Measurements from ENCODE around the gene ATP2B2.

Gene ATP2B2

DNA sequence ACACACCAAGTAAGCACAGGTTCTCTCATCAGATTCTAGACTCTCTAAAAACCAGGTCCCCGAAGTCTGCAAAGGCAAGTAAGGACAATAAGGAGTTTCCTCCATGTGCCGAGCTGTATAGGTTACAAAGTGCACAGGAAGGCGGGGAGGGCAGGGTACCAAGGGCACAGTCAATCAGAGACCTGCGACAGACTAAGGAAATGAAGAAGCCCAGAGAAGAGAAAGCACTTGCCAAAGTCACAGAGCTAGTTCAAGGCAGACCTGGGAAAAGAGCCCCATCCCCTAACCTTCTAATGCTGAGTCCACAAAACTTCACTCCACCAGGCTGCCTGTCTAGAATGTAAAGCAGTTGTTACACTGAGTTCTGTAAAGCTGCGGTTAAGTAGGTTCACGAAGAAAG lies 186.1 kb downstream of the ATP2B2 start:
- Histone ChIP-seq H2AFZ (ENCODE audit: low read length) (no peak overlapping the region), H3K4me1 (ENCODE audit: insufficient read depth, low read length, poor library complexity, severe bottlenecking) (peaks cover 8% of the 10 kb centered on the region), H3K9ac (ENCODE audit: low read depth, low read length, poor library complexity, severe bottlenecking) (peak overlapping the region; percentile 99)

DNA sequence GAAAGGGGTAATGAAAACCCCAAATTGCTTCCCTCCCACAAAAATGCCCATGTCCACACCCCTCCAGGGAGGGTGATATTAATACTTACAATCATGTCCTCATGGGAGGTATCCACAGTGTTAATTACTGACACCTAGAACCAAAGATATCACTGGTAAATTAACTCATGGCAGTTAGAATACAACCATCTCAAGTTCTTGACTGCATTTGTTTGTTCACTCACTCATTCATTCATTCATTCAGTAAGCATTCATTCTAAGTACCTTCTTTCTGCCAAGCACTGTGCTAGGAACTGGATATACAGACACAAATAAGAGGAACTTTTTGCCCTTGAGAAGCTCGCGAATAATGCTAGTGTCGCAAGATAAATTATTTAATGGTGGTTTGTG lies 187.4 kb downstream of the ATP2B2 start:
- no peak overlapping the region for H3K4me3 ChIP-seq (ENCODE audit: low read length, poor library complexity, severe bottlenecking)
- H3K36me3 ChIP-seq (ENCODE audit: insufficient read depth, low read length): peaks cover 41% of the 10 kb centered on the region; the same call in 1 of the 2 replicates
- no peaks in the 10 kb centered on the region for H3K9me2 ChIP-seq (replicated peaks; ENCODE audit: low read depth, low read length)
- peaks cover 19% of the 10 kb centered on the region for H4K20me1 ChIP-seq (ENCODE audit: insufficient read depth, low read length, poor library complexity, severe bottlenecking)
- H3F3A ChIP-seq (ENCODE audit: low read depth): no peaks in the 10 kb centered on the region
- H3K79me2 ChIP-seq (ENCODE audit: insufficient read depth, low read length): peaks cover 35% of the 10 kb centered on the region
- peaks cover 8% of the 10 kb centered on the region for H3K4me1 ChIP-seq (ENCODE audit: insufficient read depth, low read length, poor library complexity, severe bottlenecking)
- H3K4me2 ChIP-seq (ENCODE audit: low read depth, low read length, poor library complexity, severe bottlenecking): peak overlapping the region; percentile 90
- no peak overlapping the region for H2AFZ ChIP-seq (ENCODE audit: low read length)
- no peak overlapping the region for H3K9ac ChIP-seq (ENCODE audit: low read depth, low read length, poor library complexity, severe bottlenecking)
- TF ChIP-seq EZH2phosphoT487 (IDR thresholded peaks at IDR 0.05; ENCODE audit: borderline replicate concordance): no peak
- TF ChIP-seq CTCF (conservative IDR thresholded peaks at IDR 0.05; ENCODE audit: low read length): no peak
- H3K9me3 ChIP-seq (ENCODE audit: insufficient read depth, low read depth, low read length): no peaks in the 10 kb centered on the region
- no peaks in the 10 kb centered on the region for H3K27me3 ChIP-seq (ENCODE audit: insufficient read depth, low read length, poor library complexity, severe bottlenecking)

More for the DNA sequence above, 186.1 kb downstream of the ATP2B2 start:
- Histone ChIP-seq H3K9me3 (ENCODE audit: insufficient read depth, low read depth, low read length) (no peaks in the 10 kb centered on the region), H3K36me3 (ENCODE audit: insufficient read depth, low read length) (peaks cover 31% of the 10 kb centered on the region; the same call in 1 of the 2 replicates), H3K79me2 (ENCODE audit: insufficient read depth, low read length) (peaks cover 35% of the 10 kb centered on the region), H3K4me2 (ENCODE audit: low read depth, low read length, poor library complexity, severe bottlenecking) (peak overlapping the region; percentile 90), H3F3A (ENCODE audit: low read depth) (no peaks in the 10 kb centered on the region), H3K4me3 (ENCODE audit: low read length, poor library complexity, severe bottlenecking) (peak overlapping the region; percentile 97), H3K27me3 (ENCODE audit: insufficient read depth, low read length, poor library complexity, severe bottlenecking) (no peaks in the 10 kb centered on the region), H4K20me1 (ENCODE audit: insufficient read depth, low read length, poor library complexity, severe bottlenecking) (peaks cover 19% of the 10 kb centered on the region), H3K9me2 (replicated peaks; ENCODE audit: low read depth, low read length) (no peaks in the 10 kb centered on the region)
- TF ChIP-seq CTCF (conservative IDR thresholded peaks at IDR 0.05; ENCODE audit: low read length) (no peak), EZH2phosphoT487 (IDR thresholded peaks at IDR 0.05; ENCODE audit: borderline replicate concordance) (no peak)

- no peaks in the 10 kb centered on the region for H3K9me3 ChIP-seq (ENCODE audit: insufficient read depth, low read depth, low read length)
- H3K4me2 ChIP-seq (ENCODE audit: low read depth, low read length, poor library complexity, severe bottlenecking): peak overlapping the region; percentile 90
- H3K79me2 ChIP-seq (ENCODE audit: insufficient read depth, low read length): peaks cover 35% of the 10 kb centered on the region
- no peaks in the 10 kb centered on the region for H3K27me3 ChIP-seq (ENCODE audit: insufficient read depth, low read length, poor library complexity, severe bottlenecking)
- H2AFZ ChIP-seq (ENCODE audit: low read length): no peak overlapping the region
- H3K36me3 ChIP-seq (ENCODE audit: insufficient read depth, low read length): peaks cover 47% of the 10 kb centered on the region; the same call in 1 of the 2 replicates
- H3K4me1 ChIP-seq (ENCODE audit: insufficient read depth, low read length, poor library complexity, severe bottlenecking): peaks cover 8% of the 10 kb centered on the region
- H4K20me1 ChIP-seq (ENCODE audit: insufficient read depth, low read length, poor library complexity, severe bottlenecking): peaks cover 19% of the 10 kb centered on the region
- no peaks in the 10 kb centered on the region for H3K9me2 ChIP-seq (replicated peaks; ENCODE audit: low read depth, low read length)
- no peak for TF ChIP-seq EZH2phosphoT487 (IDR thresholded peaks at IDR 0.05; ENCODE audit: borderline replicate concordance)
- no peak for TF ChIP-seq CTCF (conservative IDR thresholded peaks at IDR 0.05; ENCODE audit: low read length)
- H3F3A ChIP-seq (ENCODE audit: low read depth): no peaks in the 10 kb centered on the region
- H3K4me3 ChIP-seq (ENCODE audit: low read length, poor library complexity, severe bottlenecking): no peak overlapping the region
- H3K9ac ChIP-seq (ENCODE audit: low read depth, low read length, poor library complexity, severe bottlenecking): no peak overlapping the region
These were observed 187.9 kb downstream of the ATP2B2 start for GRCh38 chr3:10317311-10317960.

Measured in Loucy (cell line).